ENCODE data around the gene OR10AD1. TPM values are rescaled to one million over a fixed set of nuclear protein-coding genes. Genes with fewer than 3 reads are reported as not detected.
A peak's percentile ranks its signal among the peaks of the same experiment; 100 is the strongest.

OR10AD1 gene
- total and polyA plus RNA-seq, 2 donors (not counting 1 experiment from before 2014, with no cell fraction given) = not detected

GRCh38 chr12:48184549-48184922, 18.6 kb downstream of the OR10AD1 start:
- Histone ChIP-seq H2AFZ (ENCODE audit: low read length) (no peak overlapping the region), H3K27ac (ENCODE audit: insufficient read depth, low read length) (no peak overlapping the region), H3K9me3 (ENCODE audit: control insufficient read depth, insufficient read depth, low read depth, low read length) (no peaks in the 10 kb centered on the region), H3K4me1 (ENCODE audit: control insufficient read depth, extremely low read depth, insufficient read depth, low read length) (peaks cover 4% of the 10 kb centered on the region), H3K36me3 (ENCODE audit: control insufficient read depth, insufficient read depth, low read length) (no peaks in the 10 kb centered on the region), H3K27me3 (ENCODE audit: control insufficient read depth, insufficient read depth, low read length) (peaks cover 43% of the 10 kb centered on the region), H3K4me2 (ENCODE audit: extremely low read depth, insufficient read depth, low read length) (no peak overlapping the region), H4K20me1 (ENCODE audit: control insufficient read depth, extremely low read depth, insufficient read depth, low read length) (no peaks in the 10 kb centered on the region), H3K9ac (ENCODE audit: insufficient read depth, low read length) (no peak overlapping the region), H3K79me2 (ENCODE audit: control insufficient read depth, insufficient read depth, low read length) (no peaks in the 10 kb centered on the region), H3K4me3 (replicated peaks in 1 of 4; ENCODE audit: control extremely low read depth in 1 of 4, insufficient read depth in 1 of 4, low read depth in 3 of 4, low read length in 4 of 4) (peak overlapping the region in 1 of 4 experiments; percentile 78)
- TF ChIP-seq EZH2 (IDR thresholded peaks at IDR 0.05; ENCODE audit: low read length, missing control alignments) (peak; percentile 90), CTCF (conservative IDR thresholded peaks at IDR 0.05 in 1 of 2, IDR thresholded peaks at IDR 0.05 in 1 of 2; ENCODE audit: low read depth in 1 of 2, low read length in 2 of 2) (no peak)
- no peak for DNase-seq (ENCODE audit: low read depth in 2 of 2)

DNA sequence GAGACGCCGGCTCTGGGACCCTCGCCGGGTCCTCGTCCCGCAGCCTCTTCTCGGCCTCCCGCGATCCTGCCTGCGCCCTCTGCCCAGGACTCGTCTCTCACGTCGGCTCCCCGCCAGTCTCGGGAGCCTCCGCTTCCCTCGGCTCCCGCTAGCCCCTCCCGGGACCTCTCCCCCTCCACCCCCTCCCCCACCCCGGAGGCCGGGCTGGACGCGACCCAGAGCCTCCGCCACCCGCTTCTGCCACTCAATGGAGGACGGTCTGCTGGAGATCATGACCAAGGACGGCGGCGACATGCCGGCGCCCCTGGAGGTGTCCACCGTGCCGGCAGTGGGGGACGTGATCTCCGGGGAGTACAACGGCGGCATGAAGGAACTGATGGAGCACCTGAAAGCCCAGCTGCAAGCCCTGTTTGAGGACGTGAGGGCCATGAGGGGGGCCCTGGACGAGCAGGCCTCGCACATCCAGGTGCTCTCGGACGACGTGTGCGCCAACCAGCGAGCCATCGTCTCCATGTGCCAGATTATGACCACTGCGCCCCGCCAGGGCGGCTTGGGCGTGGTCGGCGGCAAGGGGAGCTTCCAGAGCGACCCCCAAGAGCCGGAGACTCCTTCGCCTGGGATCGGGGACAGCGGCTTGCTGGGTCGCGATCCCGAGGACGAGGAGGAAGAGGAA, 19.1 kb downstream of the OR10AD1 start:
- DNase-seq (ENCODE audit: low read depth in 2 of 2) = no peak
- Histone ChIP-seq H4K20me1 (ENCODE audit: control insufficient read depth, extremely low read depth, insufficient read depth, low read length) (no peaks in the 10 kb centered on the region), H3K79me2 (ENCODE audit: control insufficient read depth, insufficient read depth, low read length) (no peaks in the 10 kb centered on the region), H3K4me2 (ENCODE audit: extremely low read depth, insufficient read depth, low read length) (peak overlapping the region; percentile 65), H3K4me1 (ENCODE audit: control insufficient read depth, extremely low read depth, insufficient read depth, low read length) (peaks cover 4% of the 10 kb centered on the region), H3K9ac (ENCODE audit: insufficient read depth, low read length) (peak overlapping the region; percentile 69), H3K27me3 (ENCODE audit: control insufficient read depth, insufficient read depth, low read length) (peaks cover 48% of the 10 kb centered on the region), H3K4me3 (replicated peaks in 1 of 4; ENCODE audit: control extremely low read depth in 1 of 4, insufficient read depth in 1 of 4, low read depth in 3 of 4, low read length in 4 of 4) (peak overlapping the region; percentile 63 to 82 (median 80)), H3K27ac (ENCODE audit: insufficient read depth, low read length) (no peak overlapping the region), H2AFZ (ENCODE audit: low read length) (peak overlapping the region; percentile 95), H3K36me3 (ENCODE audit: control insufficient read depth, insufficient read depth, low read length) (no peaks in the 10 kb centered on the region), H3K9me3 (ENCODE audit: control insufficient read depth, insufficient read depth, low read depth, low read length) (no peaks in the 10 kb centered on the region)
- no peak for TF ChIP-seq CTCF (conservative IDR thresholded peaks at IDR 0.05 in 1 of 2, IDR thresholded peaks at IDR 0.05 in 1 of 2; ENCODE audit: low read depth in 1 of 2, low read length in 2 of 2)
- TF ChIP-seq EZH2 (IDR thresholded peaks at IDR 0.05; ENCODE audit: low read length, missing control alignments) = no peak

DNA sequence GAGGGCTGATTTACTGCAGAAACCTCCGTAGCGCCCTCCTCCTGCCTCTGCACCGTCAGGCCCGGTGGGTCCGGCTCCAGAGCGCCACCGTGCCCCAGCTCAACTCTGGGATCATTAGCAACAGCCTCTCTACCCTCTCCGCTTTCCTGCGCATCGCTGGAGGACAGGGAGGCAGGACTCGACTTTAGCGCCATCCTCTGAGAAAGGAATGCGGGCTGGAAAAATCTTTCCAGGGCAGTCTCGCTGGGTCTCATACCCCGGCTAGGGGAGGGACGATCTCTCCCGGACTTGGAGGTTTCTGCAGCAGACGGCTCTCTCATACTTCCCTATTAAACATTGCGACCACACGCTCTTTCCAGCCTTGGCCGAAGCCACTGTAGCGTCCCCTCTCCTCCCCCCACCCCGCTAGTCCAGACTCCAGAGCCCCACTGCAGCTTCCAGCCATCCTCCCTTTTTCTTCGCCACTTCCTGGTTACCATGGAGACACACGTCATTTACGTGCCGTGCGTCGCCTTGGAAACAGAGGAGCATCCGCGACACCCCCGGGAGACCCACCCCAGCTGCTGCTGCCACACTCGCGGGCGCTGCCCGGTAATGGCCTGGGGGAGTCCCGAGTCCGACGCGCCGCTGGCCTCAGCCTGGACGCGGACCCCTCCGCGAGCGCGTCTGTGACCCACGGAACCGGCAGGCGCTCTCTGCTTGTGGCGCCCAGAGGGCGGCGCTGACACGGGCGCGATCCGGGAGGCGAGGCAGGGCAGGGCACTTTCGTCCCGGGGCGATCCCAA, 19.8 kb downstream of the OR10AD1 start, which contains the start of gene CCDC184:
Gene CCDC184 (plus strand): TSS at position 554 of the 785 bp plus-strand sequence. CDS start 479 bp downstream, outside the sequence.
- peaks cover 4% of the 10 kb centered on the region for H3K4me1 ChIP-seq (ENCODE audit: control insufficient read depth, extremely low read depth, insufficient read depth, low read length)
- peaks cover 55% of the 10 kb centered on the region for H3K27me3 ChIP-seq (ENCODE audit: control insufficient read depth, insufficient read depth, low read length)
- TF ChIP-seq CTCF (conservative IDR thresholded peaks at IDR 0.05 in 1 of 2, IDR thresholded peaks at IDR 0.05 in 1 of 2; ENCODE audit: low read depth in 1 of 2, low read length in 2 of 2) (peak; percentile 24 to 46), EZH2 (IDR thresholded peaks at IDR 0.05; ENCODE audit: low read length, missing control alignments) (no peak)
- H3K36me3 ChIP-seq (ENCODE audit: control insufficient read depth, insufficient read depth, low read length) = no peaks in the 10 kb centered on the region
- peak within 1 kb of the TSS; percentile 95 for H2AFZ ChIP-seq (ENCODE audit: low read length)
- peak within 1 kb of the TSS; percentile 69 for H3K9ac ChIP-seq (ENCODE audit: insufficient read depth, low read length)
- DNase-seq (ENCODE audit: low read depth in 2 of 2) = peak; percentile 77 to 80
- no peaks in the 10 kb centered on the region for H4K20me1 ChIP-seq (ENCODE audit: control insufficient read depth, extremely low read depth, insufficient read depth, low read length)
- H3K27ac ChIP-seq (ENCODE audit: insufficient read depth, low read length) = peak within 1 kb of the TSS; percentile 37
- peak within 1 kb of the TSS; percentile 63 to 82 (median 80) for H3K4me3 ChIP-seq (replicated peaks in 1 of 4; ENCODE audit: control extremely low read depth in 1 of 4, insufficient read depth in 1 of 4, low read depth in 3 of 4, low read length in 4 of 4)
- H3K9me3 ChIP-seq (ENCODE audit: control insufficient read depth, insufficient read depth, low read depth, low read length) = no peaks in the 10 kb centered on the region
- H3K79me2 ChIP-seq (ENCODE audit: control insufficient read depth, insufficient read depth, low read length) = no peaks in the 10 kb centered on the region
- H3K4me2 ChIP-seq (ENCODE audit: extremely low read depth, insufficient read depth, low read length) = peak within 1 kb of the TSS; percentile 65

Data from fibroblast of lung (primary cell).